Ishikawa (cell line): Measurements from ENCODE around the gene CDX1.

ENCODE experiments used
- CREB1 ChIP-seq: IDR thresholded peaks from 2 replicates; pipeline ENCODE4 v1.6.1; 2012; ENCODE audit warnings: low read depth
- MAX ChIP-seq: IDR thresholded peaks from 2 replicates; pipeline ENCODE4 v1.6.1; 2012

GRCh38 chr5:150174285-150174684, 7.7 kb downstream of the CDX1 start:
- TF ChIP-seq CREB1 (no peak), MAX (no peak)
